LoVo (cell line): Measurements from ENCODE around the gene NFE2.

Experiments
- DNase-seq: peaks from one replicate; pipeline ENCODE4 v3.0.0-alpha.2; 2016; ENCODE audit warnings: low spot score

NFE2 gene

DNA sequence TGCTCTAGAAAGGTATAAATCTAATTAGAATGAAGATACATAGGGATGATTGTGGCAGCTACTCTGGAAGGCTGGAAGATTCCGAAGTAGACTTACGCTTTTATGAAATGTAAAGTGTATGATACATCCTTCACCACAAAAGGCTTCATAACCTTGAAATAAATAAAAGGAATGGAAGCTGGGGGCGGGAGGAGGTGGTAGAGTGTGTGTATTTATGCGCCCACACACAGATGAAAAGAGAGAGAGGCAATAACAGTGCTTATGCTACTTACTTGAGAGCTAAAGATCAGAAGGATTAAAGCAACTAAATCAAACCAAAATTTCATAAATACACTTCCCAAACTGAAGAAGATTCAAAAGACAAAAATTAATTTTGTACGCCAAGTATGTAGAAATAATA lies 51.3 kb downstream of the NFE2 start:
- no peak for DNase-seq

DNA sequence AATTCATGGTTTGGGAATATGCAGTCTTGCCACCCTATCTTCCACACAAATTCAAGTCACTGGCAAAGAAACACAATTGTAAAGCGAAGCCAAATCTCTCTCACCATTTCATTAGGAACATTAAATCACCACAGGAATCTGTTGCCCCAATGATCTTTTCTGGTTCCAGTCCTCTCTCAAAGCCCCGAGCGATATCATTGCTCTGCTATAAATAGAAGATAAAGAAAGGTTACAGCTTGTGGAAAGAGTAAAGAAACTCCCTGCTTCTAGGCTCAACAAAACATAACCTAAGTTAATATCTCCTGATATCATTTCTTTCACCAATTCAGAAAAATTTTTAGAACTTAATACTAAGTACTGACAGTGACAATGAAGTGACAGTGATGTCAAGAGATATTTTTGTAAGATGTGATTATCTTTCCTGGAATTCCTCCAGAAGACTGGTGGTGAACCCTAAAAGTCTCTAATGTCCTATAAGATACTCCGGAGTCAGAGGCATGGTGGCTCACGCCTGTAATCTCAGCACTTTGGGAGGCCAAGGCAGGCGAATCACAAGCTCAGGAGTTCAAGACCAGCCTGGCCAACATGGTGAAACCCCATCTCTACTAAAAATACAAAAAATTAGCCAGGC lies 54.7 kb downstream of the NFE2 start:
- DNase-seq: no peak
